Subcutaneous preadipocyte (primary cell): Measurements from ENCODE around the gene REPS2. TPM values are rescaled to one million over a fixed set of nuclear protein-coding genes. Genes with fewer than 3 reads are reported as not detected.

Experiments
- small RNA-seq: library from RNA; depleted of rRNA; stranded (forward); fragments of <200 nt; gene quantifications from one replicate; pipeline ENCODE3, GENCODE V24; 2012
- total RNA-seq: library from RNA; depleted of rRNA; stranded (reverse); fragments of >200 nt; gene quantifications from 2 replicates; pipeline ENCODE4 v1.2.3, GENCODE V29; 2012

Gene REPS2
- 0.37 and 0.39 TPM in 2 replicates for total RNA-seq

DNA sequence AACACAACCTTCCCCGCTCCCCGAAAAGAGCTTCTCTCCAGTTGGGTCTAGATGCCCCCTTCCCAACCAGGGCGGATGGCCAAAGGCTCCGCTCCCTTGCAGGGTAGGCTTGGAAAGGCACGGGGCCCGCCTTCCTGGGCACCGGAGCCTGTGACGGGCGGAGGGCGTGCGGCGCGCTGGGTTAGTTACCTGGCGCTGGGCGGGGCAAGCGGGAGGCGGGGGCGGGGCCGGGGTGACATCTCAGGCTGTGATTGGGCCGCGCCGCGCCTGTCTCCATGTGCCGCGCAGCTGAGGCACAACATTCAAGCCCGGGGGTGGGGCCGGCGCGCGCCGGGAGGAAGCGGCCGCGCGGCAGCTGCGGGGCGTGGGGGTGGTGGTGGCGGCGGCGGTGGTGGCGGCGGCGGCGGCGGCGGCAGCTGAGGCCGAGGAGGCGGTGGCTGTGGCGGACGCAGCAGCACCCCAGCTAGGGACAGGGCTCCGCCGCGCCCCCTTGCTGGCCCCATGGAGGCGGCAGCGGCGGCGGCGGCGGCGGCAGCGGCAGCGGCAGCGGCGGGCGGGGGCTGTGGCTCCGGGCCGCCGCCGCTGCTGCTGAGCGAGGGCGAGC lies at the start of gene REPS2:
Gene REPS2 (plus strand): TSS at position 298 of the 604 bp plus-strand sequence. CDS start 204 bp downstream, at position 502.

Small RNA genes within 50 kb of the gene (small RNA-seq; reads per million reads assigned to genes)
- gene RF00019 (not detected), gene RF00190 (not detected)

Other genes starting within 250 kb of the REPS2 start
- gene CTPS2, start 234.0 kb upstream of the REPS2 start, total RNA-seq: 6.6 and 10.6 TPM in 2 replicates
- gene SYAP1, start 227.0 kb upstream of the REPS2 start, total RNA-seq: 29.0 and 38.5 TPM in 2 replicates
- 10.3 and 14.7 TPM in 2 replicates for gene TXLNG, start 160.2 kb upstream of the REPS2 start, total RNA-seq
- gene RBBP7, start 76.3 kb upstream of the REPS2 start, total RNA-seq: 102 and 129 TPM in 2 replicates